COR-L47 (cell line): Measurements from ENCODE around the gene P4HTM.

Source experiments
- DNase-seq: peaks from one replicate; lab custom pipeline; 2025; lab: John Stamatoyannopoulos, UW

Gene P4HTM

DNA sequence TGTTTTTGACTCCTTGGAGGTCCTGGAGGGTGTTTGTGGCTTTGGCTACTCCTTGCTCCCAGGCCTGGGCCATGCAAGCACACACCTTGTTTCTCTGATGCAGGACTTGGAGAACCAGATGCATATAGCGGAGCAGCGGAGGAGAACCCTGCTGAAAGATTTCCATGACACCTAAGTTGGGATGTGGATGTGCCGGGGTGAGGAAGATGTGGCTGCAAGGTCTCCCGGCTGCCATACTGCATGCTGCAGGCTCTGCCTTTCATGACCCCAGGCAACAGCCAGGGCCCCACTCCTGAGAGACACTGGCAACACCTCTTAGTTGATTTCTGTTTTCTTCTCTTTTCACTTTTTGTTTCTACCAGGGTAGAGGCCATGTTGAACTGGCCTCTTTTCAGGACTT is 6.9 kb upstream of the P4HTM start:
- DNase-seq: no peak

DNA sequence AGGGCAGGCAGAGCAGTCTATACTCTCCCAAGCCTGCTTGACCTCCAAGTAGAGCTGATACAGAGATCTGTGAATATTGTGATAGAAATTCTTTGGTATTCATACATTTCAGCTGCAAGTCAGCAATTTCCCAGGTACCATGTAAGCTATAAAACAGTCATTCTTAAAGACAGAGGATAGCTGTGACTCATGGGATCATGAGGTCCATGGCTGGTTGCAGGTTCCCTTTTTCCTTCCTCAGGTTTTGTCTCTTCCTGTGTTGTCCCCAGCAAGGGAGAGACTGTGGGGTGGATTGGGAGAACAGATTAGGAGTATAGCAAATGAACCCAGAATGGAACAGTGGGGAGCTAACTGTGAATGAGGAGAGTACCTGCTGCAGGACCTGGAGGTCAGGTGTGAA is 5.4 kb upstream of the P4HTM start:
- no peak for DNase-seq

DNA sequence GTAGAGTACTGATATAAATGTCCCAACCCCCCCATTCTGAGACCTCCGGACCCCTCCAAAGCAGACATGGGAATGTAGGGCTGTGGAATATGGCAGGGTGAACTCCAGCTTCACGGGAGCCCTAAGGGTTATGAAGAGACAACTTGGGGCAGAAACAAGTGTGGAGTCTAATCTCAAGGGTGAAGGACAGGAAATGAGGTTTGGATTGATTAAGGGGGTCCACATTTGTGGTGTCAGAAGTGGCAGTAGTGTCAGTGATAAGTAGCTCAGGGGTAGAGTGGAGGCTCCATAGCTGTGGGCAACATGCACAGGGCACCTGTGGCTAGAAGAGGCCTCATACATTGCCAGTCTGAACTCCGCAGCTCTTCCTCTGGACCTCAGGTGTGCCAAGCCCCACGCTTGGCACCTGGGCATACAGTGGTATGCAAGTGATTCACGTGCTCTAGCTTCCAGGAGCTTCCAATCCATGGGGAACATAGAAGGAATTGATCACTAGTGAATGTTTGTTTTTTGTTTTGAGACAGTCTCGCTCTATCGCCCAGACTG is 4.1 kb upstream of the P4HTM start:
- DNase-seq: no peak

DNA sequence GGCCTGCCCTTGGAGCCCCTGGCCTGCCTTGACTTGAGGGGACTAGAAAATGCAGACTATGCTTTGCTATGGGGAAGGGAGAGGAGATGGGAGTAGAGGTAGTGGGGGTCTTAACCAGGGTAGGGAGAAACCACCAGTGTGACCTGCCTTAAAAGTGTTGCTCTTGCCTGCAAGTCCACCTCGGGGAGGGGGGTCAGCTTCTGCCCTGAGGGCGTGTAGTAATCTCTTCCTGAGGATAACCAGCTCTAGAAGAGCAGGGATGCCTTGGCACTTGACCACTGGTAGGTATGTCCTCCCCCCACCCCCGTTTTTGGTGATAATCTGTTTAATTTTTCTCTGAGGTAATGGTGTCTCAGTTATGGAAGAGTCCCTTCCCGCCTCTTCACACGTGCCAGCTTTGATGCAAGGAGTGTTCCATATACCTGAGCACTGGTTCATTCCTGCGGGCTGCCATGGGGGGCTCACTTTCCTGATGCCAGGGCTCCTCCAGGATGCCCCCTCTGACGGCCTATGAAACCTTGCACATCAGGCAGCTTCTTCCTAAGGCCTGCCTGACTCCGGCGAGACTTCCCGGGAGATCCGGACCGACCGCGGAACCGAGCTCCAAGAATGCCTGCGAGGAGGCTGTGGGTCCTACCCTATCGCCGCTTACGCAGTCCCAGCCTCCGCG is 780 bp upstream of the P4HTM start:
- peak; percentile 49 for DNase-seq

DNA sequence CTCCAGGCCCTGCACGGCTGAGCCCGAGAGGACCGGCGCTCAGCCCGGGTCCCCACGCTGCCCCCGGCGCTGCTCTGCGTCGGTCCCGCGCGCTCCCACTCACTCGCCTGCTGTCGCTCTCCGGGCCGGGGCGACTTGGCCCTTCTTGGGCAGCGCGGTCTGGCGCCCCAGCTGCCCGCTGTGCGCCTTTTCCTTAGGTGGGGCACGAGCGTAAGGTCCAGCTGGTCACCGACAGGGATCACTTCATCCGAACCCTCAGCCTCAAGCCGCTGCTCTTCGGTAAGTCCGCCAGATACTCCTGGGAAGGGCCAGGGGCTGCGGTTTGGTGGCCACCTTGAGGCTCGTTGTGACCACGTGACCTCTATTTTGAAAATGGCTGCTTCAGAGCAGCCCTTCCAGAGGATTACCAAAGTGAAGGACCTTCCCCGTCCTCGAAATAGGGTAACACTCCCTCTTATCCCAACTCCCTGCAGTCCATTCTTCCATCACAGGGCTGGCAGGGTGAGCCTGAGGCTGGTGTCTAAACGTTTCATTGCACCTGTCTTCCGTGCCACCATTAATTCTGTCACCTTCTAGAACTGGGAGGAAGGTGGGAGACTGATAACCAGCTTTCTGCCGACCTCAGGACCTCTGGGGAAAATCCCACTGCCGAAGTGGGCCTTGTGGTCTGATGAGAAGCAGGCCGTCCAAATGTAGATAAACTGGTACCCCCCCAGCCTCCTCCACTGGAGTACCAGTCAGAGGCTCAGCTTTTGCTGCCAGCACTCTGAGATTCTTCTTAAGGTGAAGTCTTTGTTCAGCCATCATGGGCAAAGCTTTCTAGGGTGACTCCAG is 812 bp downstream of the P4HTM start:
- DNase-seq: no peak

DNA sequence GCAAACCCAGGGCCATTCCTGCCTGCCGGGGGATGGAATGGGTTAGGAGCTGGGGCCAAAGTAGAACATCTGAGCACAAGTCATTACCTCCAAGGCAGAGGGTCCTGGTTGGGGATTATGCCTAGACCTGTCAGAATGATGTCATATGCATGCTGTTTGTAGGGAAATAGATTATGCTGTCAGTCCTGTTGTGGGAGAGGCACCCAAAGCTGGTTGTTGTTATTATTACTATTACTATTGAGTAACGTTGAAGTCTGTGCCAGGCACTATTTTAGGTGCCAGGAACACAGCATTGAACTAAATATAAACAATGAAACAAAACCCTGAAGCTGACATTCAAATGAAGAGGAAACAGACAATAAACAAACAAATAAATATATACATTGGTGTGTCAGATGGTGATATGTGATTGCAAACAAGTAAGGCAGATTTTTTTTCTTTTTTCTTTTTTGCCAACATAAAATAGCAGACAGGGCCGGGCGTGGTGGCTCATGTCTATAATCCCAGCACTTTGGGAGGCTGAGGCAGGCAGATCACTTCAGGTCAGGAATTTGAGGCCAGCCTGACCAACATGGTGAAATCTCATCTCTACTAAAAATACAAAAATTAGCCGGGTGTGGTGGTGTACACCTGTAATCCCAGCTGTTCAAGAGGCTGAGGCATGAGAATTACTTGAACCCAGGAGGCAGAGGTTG is 2.0 kb downstream of the P4HTM start:
- no peak for DNase-seq

DNA sequence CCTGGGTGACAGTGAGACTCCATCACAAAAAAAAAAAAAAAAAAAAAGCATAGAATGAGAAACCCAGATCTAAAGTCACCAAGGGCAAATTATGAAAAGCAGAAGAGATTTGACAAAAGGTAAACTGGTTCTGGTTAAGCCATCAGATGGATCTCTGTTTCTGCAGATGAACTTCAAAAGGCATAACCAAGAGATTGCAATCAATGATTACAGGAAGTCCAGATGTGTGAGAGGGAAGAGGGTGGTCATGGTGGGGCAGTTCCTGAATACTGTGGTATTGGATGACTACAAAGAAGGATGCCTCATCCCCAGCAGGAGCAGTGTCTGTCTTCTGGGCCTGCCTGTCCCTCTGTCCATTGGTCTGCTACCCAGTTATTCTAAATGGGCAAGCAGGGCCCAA is 3.8 kb downstream of the P4HTM start:
- no peak for DNase-seq

DNA sequence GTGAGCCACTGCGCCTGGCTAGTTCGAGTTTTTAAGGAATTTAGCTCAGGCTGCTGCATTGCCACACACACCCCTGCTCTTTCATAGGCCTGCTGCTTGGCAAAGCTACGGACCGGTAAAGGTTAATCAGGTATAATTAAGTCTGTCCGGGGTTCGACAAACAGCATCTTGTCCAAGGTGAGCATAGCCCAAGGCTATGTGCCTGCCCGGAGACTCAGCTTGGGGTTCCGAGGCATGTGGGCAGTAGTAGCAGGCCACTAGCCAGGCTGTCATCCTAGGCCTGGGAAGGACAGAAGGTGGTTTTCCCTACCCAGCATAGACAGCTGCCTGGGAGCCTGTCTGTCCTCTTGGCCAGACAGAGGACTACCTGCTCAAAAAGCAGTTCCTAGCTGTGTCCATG is 6.6 kb downstream of the P4HTM start:
- DNase-seq: no peak

DNA sequence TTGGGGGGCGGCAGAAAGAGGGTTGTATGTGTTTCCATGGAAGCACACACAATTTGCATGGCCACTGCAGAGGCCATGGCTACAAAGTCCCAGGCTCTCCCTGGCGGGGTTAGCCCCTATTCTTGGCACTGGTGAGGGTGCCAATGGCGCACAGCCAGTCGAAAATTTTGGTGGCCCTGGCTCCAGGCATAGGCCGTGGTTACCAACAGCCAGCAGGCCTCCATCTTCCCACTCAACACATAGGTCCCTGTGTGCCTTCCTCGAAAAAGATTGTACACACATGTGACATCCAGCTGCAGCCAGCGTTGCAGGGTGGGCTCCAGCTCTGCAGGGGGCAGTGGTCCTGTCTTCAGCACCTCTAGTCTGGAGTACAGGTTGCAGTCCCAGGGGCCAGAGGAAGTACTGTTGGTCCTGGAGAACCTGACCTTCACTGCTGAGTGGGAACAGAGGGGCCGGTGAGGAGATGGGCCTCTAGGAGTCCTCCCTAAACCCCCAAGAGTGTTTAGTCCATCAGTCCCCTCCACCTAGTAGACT is 7.1 kb downstream of the P4HTM start:
- no peak for DNase-seq

DNA sequence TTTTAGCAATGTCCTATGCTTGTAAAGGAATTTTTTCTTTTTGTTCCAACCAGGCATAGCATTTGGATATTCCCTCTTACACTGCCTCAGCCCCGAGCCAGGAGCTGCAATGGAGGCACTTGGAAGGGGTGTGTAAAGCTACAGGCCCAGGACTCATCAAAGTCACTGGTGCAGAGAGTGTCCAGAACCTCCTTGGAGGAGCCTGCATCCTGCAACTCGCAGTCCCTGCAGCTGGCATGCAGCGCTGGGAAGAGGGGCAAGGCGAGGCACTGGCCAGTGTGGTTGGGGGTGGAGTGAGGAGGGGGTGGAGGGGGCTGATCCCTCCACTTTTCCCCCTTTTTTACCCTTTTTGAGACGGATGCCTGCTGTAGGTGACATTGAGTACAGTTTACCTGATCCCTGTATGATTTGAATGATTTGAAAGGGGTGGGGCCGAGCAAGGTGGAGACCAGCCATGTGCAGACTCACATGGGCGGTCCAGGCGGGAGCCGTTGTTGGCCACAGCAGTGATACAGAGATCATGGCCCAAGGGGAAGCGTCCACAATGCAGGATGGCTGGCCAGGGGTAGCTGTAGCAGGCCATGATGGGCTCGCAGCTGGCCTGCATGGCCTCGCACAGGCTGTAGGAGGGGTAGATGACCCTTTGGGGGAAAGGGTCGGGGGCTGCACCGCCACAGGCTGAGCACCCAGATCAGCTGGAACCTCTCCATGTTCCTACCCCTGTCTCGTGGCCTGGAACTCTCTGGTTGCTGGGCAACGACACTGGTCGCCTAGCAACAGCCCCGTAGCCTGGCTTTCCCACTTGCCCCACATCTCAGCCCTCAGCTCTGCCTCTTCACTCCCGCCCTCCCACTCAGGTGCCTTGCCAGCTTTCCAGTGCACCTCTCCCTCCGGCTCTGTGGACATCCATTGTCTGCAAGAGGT is 7.9 kb downstream of the P4HTM start:
- peak; percentile 54 for DNase-seq

DNA sequence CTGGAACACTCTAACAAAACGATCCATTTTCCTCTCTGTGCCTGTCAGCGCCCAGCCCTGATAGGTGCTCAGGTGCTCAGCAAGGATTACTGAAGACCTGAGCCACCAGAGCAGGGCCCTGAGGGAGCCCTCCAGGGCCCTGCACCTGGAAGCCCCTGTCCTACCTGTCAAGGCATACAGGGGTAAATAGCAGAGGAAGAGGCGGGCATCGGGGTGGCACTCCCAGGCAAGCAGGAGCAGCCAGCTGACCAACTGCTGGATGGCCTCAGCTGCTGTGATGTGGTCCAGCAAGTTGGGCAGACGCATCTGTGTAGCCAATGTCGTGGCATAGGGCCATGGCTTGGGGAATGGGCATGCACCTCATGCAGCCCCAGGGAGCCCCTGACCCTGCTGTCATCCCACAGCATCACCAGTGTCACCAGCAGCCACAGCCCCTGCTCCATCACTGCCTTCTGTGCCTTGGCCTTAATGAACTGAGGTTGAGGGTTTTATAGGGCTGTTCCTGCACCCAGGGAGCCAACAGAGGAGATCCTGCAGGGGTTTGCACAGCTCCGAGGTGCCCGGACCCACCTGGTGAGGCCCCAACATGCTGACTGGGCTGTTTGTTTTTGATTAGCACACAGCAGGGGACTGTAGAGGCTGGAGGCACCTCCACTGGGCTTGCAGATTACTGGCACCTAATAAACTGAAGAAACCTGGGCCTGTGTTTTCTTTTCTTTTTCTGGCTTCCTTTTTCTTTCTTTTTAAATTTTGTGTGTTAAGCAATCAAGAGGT is 9.2 kb downstream of the P4HTM start:
- DNase-seq: peak; percentile 46

DNA sequence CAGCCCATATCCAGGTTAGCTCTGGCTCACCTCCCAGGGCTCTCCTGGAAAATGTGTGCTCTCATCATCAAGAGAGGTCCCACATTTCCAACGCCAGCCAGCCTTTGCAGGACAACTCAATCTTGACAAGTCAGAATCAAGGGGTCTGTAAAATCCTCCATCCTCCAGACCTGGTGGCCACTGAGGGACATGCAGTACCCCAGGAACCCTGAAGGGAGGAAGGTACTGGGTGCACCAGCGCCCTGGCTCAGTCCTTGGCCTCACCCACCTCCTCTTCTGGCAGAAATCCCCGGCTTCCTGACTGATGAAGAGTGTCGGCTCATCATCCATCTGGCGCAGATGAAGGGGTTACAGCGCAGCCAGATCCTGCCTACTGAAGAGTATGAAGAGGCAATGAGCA is 11.1 kb downstream of the P4HTM start:
- no peak for DNase-seq

DNA sequence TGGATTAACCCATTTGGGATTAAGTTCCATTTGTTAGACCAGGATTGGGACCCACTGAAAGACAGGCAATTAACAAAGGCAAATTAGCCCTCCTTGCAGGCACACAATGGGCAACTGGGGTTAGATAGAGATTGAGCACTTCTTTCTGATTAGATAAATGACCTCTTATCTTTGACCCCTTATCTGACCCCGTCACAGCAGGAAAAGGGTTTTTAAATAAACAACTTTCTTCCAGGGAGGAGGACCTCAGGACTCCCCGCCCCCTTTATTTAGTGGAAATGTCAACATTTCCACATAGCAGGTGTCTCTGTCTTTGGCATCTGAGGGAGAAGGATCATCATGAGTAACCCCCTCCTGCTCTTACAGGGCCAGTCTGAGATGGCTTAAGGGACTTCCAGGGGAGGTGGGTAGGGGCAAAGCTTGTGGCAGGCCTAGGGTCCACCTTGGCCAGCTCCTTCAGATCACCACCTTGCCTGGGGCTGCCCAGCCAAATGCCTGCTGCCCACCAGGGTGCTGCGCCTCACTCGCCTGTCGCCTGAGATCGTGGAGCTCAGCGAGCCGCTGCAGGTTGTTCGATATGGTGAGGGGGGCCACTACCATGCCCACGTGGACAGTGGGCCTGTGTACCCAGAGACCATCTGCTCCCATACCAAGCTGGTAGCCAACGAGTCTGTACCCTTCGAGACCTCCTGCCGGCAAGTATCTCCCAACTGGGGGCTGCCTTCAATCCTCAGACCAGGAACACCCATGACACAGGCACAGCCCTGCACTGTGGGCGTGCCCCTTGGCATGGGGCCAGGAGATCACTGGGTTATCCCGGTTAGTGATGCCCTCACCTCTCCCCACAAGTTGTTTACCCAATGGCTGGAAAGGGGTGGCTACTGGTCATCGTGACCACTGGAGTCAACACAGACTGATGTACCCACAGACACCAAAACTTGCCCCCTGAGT is 14.6 kb downstream of the P4HTM start:
- DNase-seq: no peak

DNA sequence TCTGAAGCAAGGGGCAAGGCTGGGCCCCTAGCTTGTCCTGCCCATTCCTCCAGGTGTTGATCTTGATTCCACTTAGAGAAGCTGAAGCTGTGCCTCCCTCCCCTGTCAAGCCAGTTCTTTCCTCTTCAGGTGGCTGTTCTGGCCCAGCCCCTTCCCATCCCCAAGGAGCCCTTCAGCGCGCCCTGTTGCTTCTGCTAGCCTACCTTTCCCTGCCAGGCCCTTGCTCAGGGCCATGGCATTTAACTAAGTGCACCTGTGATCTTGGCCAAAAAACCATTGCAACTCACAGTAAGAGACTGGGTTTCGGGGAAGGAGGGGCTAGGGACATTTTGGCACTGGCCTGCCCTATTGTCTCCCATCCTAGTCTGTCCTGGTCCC is 15.3 kb downstream of the P4HTM start:
- DNase-seq: no peak

DNA sequence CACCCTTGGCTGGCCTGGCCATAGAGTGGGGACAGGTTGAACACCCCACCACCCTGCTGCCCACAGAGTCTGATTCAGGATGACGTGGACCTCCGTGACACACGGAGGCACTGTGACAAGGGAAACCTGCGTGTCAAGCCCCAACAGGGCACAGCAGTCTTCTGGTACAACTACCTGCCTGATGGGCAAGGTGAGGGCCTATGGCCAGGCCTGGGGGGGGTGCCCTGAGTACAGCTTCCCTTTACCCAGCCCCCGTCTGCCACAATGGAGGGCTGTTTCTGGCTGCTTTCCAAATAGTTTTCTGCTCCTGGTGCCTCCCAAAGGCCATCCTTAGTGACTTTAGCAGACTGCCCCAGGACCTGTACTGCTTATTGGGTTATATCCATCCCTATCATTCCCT is 16.0 kb downstream of the P4HTM start:
- DNase-seq: no peak

DNA sequence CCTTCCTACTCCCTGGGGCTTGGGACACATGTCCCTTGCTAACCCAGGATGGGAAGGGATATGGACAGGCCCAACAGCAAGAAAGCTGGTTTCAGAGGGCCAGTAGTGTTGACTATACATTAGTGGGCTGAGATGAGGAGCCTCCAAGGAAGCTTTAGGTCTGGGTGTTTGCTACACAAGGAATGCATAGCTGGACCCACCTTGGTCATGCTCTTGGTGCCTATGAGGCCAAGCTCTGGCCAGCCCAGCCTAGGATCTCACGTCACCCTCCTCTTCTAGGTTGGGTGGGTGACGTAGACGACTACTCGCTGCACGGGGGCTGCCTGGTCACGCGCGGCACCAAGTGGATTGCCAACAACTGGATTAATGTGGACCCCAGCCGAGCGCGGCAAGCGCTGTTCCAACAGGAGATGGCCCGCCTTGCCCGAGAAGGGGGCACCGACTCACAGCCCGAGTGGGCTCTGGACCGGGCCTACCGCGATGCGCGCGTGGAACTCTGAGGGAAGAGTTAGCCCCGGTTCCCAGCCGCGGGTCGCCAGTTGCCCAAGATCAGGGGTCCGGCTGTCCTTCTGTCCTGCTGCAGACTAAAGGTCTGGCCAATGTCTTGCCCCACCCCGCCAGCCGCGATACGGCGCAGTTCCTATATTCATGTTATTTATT is 16.5 kb downstream of the P4HTM start:
- no peak for DNase-seq

DNA sequence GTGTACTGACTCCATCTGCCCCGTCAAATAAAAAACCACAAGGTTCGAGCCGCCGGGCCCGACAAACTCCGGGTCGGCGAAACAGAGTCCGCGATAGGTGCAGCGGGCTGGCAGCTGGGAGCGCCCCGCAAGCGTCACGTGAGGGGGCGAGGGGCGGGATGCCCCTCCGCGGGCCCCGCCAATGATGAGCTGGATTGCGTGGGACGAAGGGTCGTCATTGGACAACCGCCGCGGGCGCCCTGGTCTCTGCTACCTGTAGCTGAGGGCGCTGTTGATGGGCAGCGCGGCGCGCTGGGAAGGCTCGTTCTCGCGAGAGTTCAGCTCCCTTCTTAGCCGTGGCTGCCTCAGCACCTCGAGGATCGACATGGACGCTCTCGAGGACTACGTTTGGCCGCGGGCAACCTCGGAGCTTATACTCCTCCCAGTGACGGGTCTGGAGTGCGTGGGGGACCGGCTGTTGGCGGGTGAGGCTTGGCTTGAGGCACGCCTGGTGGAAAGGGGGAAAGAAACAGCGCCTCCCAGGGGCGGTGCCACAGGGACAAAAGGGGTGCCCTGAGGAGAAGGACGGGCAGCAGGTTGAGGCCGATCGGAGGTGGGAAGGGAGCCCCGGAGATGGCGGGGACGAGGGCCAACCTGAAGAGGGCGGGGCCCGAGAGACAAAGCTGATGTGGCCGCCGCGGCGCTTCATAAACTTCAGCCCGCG is 17.2 kb downstream of the P4HTM start, which contains the start of gene WDR6:
Gene WDR6, plus strand, starts transcription at position 324 of the 703 bp plus-strand sequence. Its CDS starts 41 bp downstream, at position 365.
- peak; percentile 93 for DNase-seq
